ENCODE measurements around the gene TMEFF1.

Gene TMEFF1

GRCh38 chr9:100619194-100619593 is 146.2 kb downstream of the TMEFF1 start:
- no peak for DNase-seq (ENCODE audit: low spot score)

- no peak for DNase-seq (ENCODE audit: low spot score)
Observed at GRCh38 chr9:100619665-100620064, 146.7 kb downstream of the TMEFF1 start.

GRCh38 chr9:100623969-100624368 is 151.0 kb downstream of the TMEFF1 start:
- no peak for DNase-seq (ENCODE audit: low spot score)

GRCh38 chr9:100626949-100627348 is 154.0 kb downstream of the TMEFF1 start:
- DNase-seq (ENCODE audit: low spot score): no peak

Data from Ammon's horn (tissue), 1 donor.